Duodenal mucosa (tissue), 2 donors: ENCODE results near the gene SRI.

ENCODE experiments used
- H3K27ac ChIP-seq: one replicate; pipeline ENCODE4 v1.7.0; 2013; ENCODE audit warnings: low read depth, low read length
- H3K27me3 ChIP-seq, 2 donors: one replicate each; pipeline ENCODE4 v1.7.0; 2013; ENCODE audit warnings: low read length in 2 of 2, control low read depth in 1 of 2; ENCODE audit not compliant: insufficient read depth in 2 of 2, control insufficient read depth in 1 of 2
- H3K36me3 ChIP-seq, 2 donors: one replicate each; pipeline ENCODE4 v1.7.0; 2013; ENCODE audit warnings: low read length in 2 of 2, control low read depth in 1 of 2; ENCODE audit not compliant: insufficient read depth in 2 of 2, control insufficient read depth in 1 of 2
- H3K4me1 ChIP-seq, 2 donors: one replicate each; pipeline ENCODE4 v1.7.0; 2013; ENCODE audit warnings: low read length in 2 of 2, control low read depth in 1 of 2; ENCODE audit not compliant: insufficient read depth in 2 of 2, control insufficient read depth in 1 of 2
- H3K4me3 ChIP-seq, 2 donors: one replicate each; pipeline ENCODE4 v1.7.0; 2013; ENCODE audit warnings: low read length in 2 of 2, low read depth in 1 of 2
- H3K9ac ChIP-seq, 2 donors: one replicate each; pipeline ENCODE4 v1.7.0; 2013; ENCODE audit warnings: low read length in 2 of 2, low read depth in 1 of 2
- H3K9me3 ChIP-seq, 2 donors: one replicate each; pipeline ENCODE4 v1.7.0; 2013; ENCODE audit warnings: low read length in 2 of 2, control low read depth in 1 of 2; ENCODE audit not compliant: control insufficient read depth in 1 of 2

The SRI gene

DNA sequence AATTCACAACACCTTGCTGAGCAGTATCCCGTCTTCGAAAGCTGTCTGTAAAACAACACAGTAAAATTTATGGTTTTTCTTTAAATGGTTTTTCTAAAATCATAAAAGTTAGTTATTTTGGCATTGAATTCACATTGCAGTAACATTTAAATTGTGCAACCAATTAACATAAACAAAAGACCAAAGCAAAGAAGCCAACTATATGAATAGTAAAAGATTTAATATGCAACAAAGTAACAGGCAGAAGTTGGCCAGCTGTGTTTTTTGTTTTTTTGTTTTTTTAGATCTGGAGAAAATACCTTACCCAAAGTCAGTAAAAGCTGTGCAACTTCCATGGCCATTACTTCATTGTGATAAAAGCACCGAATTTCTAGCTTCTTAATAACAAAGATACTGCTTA, 11.3 kb downstream of the SRI start:
- H3K27me3 ChIP-seq, result no peaks in the 10 kb centered on the region
- no peaks in the 10 kb centered on the region for H3K4me1 ChIP-seq
- H3K4me3 ChIP-seq, result no peak overlapping the region
- H3K9ac ChIP-seq, result no peak overlapping the region
- no peaks in the 10 kb centered on the region for H3K9me3 ChIP-seq
- H3K36me3 ChIP-seq, result peaks cover 40 to 92% of the 10 kb centered on the region in 2 donors
- no peak overlapping the region for H3K27ac ChIP-seq

DNA sequence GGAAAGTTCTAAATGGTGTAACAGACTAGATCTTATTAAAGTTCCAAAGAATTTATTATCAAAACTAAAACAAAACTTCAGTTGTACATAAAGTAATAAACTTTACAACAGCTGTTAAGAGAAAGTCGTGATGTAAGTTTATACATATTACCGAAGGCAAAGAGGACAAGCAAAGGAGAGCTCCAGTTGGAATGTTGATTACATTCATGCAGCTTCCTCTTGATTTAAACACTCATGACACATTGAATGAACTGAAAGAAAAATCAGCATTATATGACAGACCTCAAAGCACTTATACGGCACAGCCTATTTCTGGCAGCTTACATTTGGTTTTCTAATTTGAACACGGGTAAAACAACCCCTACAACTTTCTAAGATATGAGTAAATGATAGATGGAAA, 13.6 kb downstream of the SRI start:
- Histone ChIP-seq H3K27ac (no peak overlapping the region), H3K9ac (no peak overlapping the region), H3K36me3 (peaks cover 43 to 89% of the 10 kb centered on the region in 2 donors), H3K4me3 (no peak overlapping the region), H3K27me3 (no peaks in the 10 kb centered on the region), H3K9me3 (no peaks in the 10 kb centered on the region), H3K4me1 (no peaks in the 10 kb centered on the region)

DNA sequence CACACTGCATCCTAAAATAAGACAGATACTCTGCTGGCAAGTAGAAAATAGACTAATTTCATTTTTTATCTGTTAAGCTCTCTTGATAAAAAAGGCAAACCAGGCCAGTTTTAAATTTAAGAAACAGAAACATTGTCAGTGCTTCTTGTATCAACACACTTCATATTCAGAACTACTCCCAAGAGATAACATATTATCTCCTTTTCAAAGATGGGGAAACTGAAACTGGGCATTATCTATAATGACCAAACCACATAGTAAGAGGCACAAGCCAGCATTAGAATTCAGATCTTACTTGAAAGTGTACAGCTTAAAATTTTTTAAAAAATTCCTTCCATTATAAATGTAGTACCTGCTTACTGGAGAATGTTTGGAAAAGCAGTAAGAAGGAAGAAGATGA, 14.7 kb downstream of the SRI start:
- Histone ChIP-seq H3K9me3 (no peaks in the 10 kb centered on the region), H3K4me3 (no peak overlapping the region), H3K27ac (no peak overlapping the region), H3K36me3 (peaks cover 43 to 84% of the 10 kb centered on the region in 2 donors), H3K27me3 (no peaks in the 10 kb centered on the region), H3K4me1 (no peaks in the 10 kb centered on the region), H3K9ac (no peak overlapping the region)

DNA sequence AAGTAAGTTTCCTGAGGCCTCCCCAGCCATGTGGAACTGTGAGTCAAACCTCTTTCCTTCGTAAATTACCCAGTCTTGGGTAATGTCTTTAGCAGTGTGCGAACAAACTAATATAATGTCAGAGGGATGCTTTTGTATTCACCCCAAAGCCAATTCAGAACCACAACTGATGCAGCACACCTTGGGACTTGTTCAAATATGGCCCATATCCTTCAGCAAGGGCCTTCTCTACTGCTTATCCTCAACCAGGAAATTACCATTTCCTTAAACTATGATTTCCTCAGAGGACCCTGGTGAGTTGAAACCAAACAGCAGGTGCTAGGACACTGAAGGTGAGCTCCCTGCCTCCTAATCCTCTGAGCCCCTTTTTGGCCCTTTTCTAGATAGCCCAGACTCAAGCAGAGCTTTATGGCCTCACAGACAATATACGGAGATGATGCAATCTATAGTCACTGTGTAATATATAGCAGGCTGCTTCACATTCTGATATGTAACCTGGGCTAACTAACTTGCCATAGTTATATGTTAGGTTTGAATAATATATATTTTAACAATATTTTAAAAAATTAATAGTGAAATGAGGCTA, 15.2 kb downstream of the SRI start:
- Histone ChIP-seq H3K36me3 (peaks cover 39 to 79% of the 10 kb centered on the region in 2 donors), H3K9me3 (no peaks in the 10 kb centered on the region), H3K27ac (no peak overlapping the region), H3K4me3 (no peak overlapping the region), H3K27me3 (no peaks in the 10 kb centered on the region), H3K9ac (no peak overlapping the region), H3K4me1 (no peaks in the 10 kb centered on the region)

DNA sequence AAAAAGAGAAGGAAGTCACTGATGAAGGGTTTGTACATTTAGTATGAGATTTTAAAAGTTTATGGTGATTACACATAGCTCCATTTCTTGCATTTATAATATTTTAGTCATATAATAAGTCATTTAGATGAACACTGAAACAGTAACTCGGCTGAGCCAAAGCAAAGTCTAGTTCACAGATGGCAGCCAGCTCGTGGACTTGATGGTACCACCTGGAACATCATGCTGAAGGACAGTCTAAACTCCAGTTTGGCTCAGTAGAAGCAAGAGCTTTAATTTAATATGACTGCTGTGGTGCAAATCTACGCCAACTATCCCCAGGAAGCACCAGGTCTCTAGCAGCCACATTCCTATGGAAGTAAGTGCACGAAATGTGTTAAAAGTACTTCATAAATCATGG, 16.4 kb downstream of the SRI start:
- H3K4me3 ChIP-seq, result no peak overlapping the region
- no peaks in the 10 kb centered on the region for H3K27me3 ChIP-seq
- H3K36me3 ChIP-seq, result peaks cover 33 to 69% of the 10 kb centered on the region in 2 donors
- no peak overlapping the region for H3K9ac ChIP-seq
- no peaks in the 10 kb centered on the region for H3K4me1 ChIP-seq
- H3K9me3 ChIP-seq, result no peaks in the 10 kb centered on the region
- H3K27ac ChIP-seq, result no peak overlapping the region

DNA sequence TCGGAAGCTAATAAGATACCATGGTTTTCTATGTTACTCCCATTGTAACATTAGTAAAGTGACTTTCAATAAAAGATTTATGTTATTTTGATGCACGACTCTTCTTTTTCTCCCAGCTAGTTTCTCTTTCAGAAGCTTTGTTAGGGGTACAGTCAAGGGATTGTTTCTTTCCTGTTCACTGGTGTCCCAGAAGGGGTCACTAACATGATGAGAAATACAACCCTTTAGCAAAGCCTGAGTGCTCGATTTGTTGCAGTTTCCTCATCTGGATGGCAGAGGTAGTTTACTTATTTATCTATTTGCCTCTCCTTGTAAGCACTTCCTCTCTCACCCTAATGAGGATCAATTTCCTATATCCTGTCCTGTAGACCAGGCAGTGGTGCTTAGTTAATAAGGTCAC, 17.0 kb downstream of the SRI start:
- no peak overlapping the region for H3K27ac ChIP-seq
- no peak overlapping the region for H3K4me3 ChIP-seq
- no peak overlapping the region for H3K9ac ChIP-seq
- H3K9me3 ChIP-seq, result no peaks in the 10 kb centered on the region
- no peaks in the 10 kb centered on the region for H3K27me3 ChIP-seq
- H3K4me1 ChIP-seq, result no peaks in the 10 kb centered on the region
- peaks cover 31 to 63% of the 10 kb centered on the region in 2 donors for H3K36me3 ChIP-seq

DNA sequence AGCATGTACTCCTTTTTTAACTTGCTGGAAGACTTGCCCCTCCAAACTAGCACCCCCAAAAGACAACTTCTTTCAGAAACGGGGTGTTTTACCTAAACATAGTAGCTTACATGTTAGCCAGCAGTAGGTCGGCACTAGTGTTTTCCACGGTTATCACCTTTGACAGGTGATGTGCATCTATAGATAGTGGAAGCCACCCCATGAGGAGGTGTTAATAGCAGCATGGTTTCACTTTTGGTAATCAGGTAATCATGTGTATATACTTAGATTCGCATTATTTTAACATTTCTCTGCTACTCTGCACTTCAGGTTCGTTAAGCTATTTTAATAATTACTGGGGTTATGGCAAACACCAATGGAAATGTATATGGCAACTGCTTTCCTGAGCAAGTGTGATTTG, 17.6 kb downstream of the SRI start:
- Histone ChIP-seq H3K27me3 (no peaks in the 10 kb centered on the region), H3K36me3 (peaks cover 27 to 58% of the 10 kb centered on the region in 2 donors)

DNA sequence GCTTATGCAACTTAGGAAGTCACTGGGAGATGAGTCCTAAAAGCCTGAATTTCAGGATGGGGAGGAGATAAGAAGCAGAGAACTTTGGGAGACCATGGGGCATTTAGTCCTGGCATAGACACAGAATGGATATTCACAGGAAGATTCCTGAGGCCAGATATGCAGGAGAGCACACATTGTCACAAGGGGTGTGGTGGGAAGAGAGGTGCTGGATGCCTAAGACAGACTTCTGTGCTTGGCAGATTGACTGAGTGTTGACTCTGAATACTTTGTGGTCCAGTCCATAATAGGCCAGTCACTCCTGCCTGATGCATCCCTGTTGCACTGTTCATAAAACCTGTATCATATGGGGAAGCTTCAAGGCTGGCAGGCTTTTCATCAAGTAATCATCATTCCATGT, 18.5 kb downstream of the SRI start:
- H3K9ac ChIP-seq, result no peak overlapping the region
- no peak overlapping the region for H3K27ac ChIP-seq
- H3K36me3 ChIP-seq, result peaks cover 19 to 50% of the 10 kb centered on the region in 2 donors
- no peak overlapping the region for H3K4me3 ChIP-seq
- no peaks in the 10 kb centered on the region for H3K27me3 ChIP-seq
- no peaks in the 10 kb centered on the region for H3K4me1 ChIP-seq
- no peaks in the 10 kb centered on the region for H3K9me3 ChIP-seq

More for the DNA sequence above, 17.6 kb downstream of the SRI start:
- H3K4me1 ChIP-seq, result no peaks in the 10 kb centered on the region
- no peaks in the 10 kb centered on the region for H3K9me3 ChIP-seq
- H3K4me3 ChIP-seq, result no peak overlapping the region
- no peak overlapping the region for H3K27ac ChIP-seq
- no peak overlapping the region for H3K9ac ChIP-seq

DNA sequence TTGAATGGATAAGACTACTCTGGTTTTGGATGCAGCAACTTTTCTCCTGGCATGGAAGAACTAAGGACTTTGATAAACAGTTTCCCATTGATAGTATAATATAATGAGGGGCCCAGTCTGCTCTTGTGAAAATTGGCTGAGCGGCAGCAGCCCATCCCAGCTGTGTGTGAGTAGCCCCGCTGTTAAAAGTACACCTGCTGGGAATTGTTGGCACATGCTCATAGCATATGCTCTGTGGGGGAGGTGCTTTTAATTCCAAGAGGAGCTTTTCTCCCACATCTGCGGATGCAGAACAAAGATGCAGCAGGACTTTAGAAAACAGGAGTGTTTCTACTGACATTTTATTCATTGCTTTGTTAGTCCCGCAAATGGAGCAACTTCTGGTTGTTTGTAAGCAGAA, 19.0 kb downstream of the SRI start:
- peaks cover 17 to 44% of the 10 kb centered on the region in 2 donors for H3K36me3 ChIP-seq

DNA sequence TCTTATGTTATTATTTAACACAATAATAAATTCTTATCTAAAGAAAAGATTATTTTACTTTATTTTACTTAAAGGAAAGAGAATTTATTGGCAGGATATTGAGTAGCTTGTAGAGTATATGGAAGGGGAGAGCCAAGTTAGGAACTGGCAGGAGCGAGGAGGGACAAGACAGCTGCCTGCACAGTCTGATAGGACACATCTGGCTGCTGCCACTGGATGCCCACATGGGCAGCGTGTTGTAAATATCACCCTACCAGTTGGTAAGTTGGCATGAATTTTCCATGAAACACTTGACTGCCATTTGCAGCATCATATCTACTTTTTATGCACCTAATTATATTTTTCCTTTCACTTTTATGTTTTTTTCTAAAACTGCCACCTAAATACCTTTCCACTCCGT, 19.6 kb downstream of the SRI start:
- Histone ChIP-seq H3K4me1 (no peaks in the 10 kb centered on the region), H3K9me3 (no peaks in the 10 kb centered on the region), H3K27ac (no peak overlapping the region), H3K4me3 (no peak overlapping the region), H3K36me3 (peaks cover 17 to 39% of the 10 kb centered on the region in 2 donors), H3K9ac (no peak overlapping the region), H3K27me3 (no peaks in the 10 kb centered on the region)

More for the DNA sequence above, 19.0 kb downstream of the SRI start:
- no peak overlapping the region for H3K27ac ChIP-seq
- no peak overlapping the region for H3K4me3 ChIP-seq
- H3K9me3 ChIP-seq, result no peaks in the 10 kb centered on the region
- H3K9ac ChIP-seq, result no peak overlapping the region
- H3K4me1 ChIP-seq, result no peaks in the 10 kb centered on the region
- no peaks in the 10 kb centered on the region for H3K27me3 ChIP-seq

DNA sequence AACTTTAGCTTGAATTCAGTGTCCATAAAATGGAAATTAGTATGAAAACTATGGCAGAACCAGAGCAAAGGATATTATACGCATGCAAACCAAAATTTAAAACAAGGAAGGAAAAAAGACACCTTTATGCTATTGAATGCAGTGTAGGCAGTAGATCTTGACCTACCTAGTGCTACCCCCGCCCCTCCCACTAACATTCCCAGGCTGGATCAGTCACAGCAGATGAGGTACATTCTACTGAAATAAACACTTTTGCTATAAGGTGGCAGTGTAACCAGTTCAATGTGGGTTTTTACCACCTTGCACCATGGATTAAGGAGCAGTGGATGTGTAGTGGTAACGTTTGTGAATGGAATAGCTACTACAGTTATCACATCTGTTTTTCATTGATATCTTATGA, 27.9 kb downstream of the SRI start:
- no peaks in the 10 kb centered on the region for H3K27me3 ChIP-seq
- no peaks in the 10 kb centered on the region for H3K9me3 ChIP-seq
- no peaks in the 10 kb centered on the region for H3K36me3 ChIP-seq
- H3K4me1 ChIP-seq, result no peaks in the 10 kb centered on the region
- H3K4me3 ChIP-seq, result no peak overlapping the region
- no peak overlapping the region for H3K9ac ChIP-seq
- H3K27ac ChIP-seq, result no peak overlapping the region
